AG09319 (cell line): ENCODE data around the gene SUN5.

Source experiments
- DNase-seq: peaks from one replicate; pipeline ENCODE4 v3.0.0-alpha.2; 2010; ENCODE audit warnings: low read depth; ENCODE audit errors: extremely low read depth
- CTCF ChIP-seq: IDR thresholded peaks from 2 replicates; pipeline ENCODE4 v1.5.1; 2011; ENCODE audit warnings: low read depth, mild to moderate bottlenecking, inconsistent platforms, low read length, moderate library complexity

Gene SUN5

GRCh38 chr20:33016581-33017109 is 12.4 kb upstream of the SUN5 start:
- TF ChIP-seq CTCF = no peak

GRCh38 chr20:33015700-33016580 is 11.7 kb upstream of the SUN5 start:
- no peak for DNase-seq
- no peak for TF ChIP-seq CTCF

More at GRCh38 chr20:33016581-33017109, 12.4 kb upstream of the SUN5 start:
- DNase-seq = no peak

- DNase-seq = no peak
- TF ChIP-seq CTCF = no peak
Observed at GRCh38 chr20:33015114-33015484, 10.9 kb upstream of the SUN5 start.

GRCh38 chr20:33014336-33015113 is 10.3 kb upstream of the SUN5 start:
- no peak for TF ChIP-seq CTCF
- DNase-seq = no peak

GRCh38 chr20:33013701-33014326 is 9.6 kb upstream of the SUN5 start:
- DNase-seq = no peak
- TF ChIP-seq CTCF = no peak

- TF ChIP-seq CTCF = no peak
- no peak for DNase-seq
Observed at GRCh38 chr20:33012327-33013189, 8.3 kb upstream of the SUN5 start.
